Tibial artery (tissue), 4 donors: ENCODE results near the gene ACE.

Experiments used
- DNase-seq, 2 donors: peaks; one replicate each; pipeline ENCODE4 v3.0.0-alpha.2; 2019
- H3K27ac ChIP-seq, 2 donors: fragments of 200-600 bp; sonication (generic) in 1 of 2; 1 replicate in 1 of 2; 2 replicates in 1 of 2; pipeline ENCODE4 v1.5.1; 2018 to 2019; ENCODE audit warnings: mild to moderate bottlenecking in 1 of 2
- H3K27me3 ChIP-seq, 2 donors: fragments of 200-600 bp; sonication (generic) in 1 of 2; one replicate each; pipeline versions ENCODE4 v1.5.1 to v1.6.0; 2016 to 2019
- H3K36me3 ChIP-seq, 3 donors: fragments of 200-600 bp; sonication (generic) in 2 of 3; one replicate each; pipeline ENCODE4 v1.5.1; 2016 to 2019; ENCODE audit warnings: mild to moderate bottlenecking in 2 of 3
- H3K4me1 ChIP-seq, 4 donors: fragments of 200-600 bp; sonication (generic) in 2 of 4; 1 replicate in 3 of 4; 2 replicates in 1 of 4; pipeline ENCODE4 v1.5.1; 2016 to 2019
- H3K4me3 ChIP-seq, 2 donors: fragments of 200-600 bp; sonication (generic) in 1 of 2; 1 replicate in 1 of 2; 2 replicates in 1 of 2; pipeline ENCODE4 v1.5.1; 2018 to 2019; ENCODE audit warnings: mild to moderate bottlenecking in 2 of 2
- H3K9me3 ChIP-seq, 3 donors: fragments of 200-600 bp; sonication (generic) in 1 of 3; one replicate each; pipeline ENCODE4 v1.5.1; 2016 to 2019
- CTCF ChIP-seq, 2 experiments: fragments of 200-600 bp in 1 of 2; fragments of 450-650 bp in 1 of 2; IDR thresholded peaks; one replicate each; pipeline ENCODE4 v1.5.1; 2017 to 2019; ENCODE audit warnings: antibody characterized with exemption in 2 of 2, mild to moderate bottlenecking in 1 of 2, moderate library complexity in 1 of 2
- intact Hi-C: fragments of 100-400 bp; cut with DNase I; formaldehyde crosslinking; loops from one replicate; pipeline ENCODE4 v1.15.0; 2023; ENCODE audit warnings: low total_unique reads

Gene ACE

GRCh38 chr17:63537001-63537400 lies 60.1 kb downstream of the ACE start:
- intact Hi-C loops = no loop called here
- no peak overlapping the region for H3K4me3 ChIP-seq
- no peaks in the 10 kb centered on the region for H3K36me3 ChIP-seq
- peak in 1 of 2 donors; percentile 5 for DNase-seq
- no peaks in the 10 kb centered on the region for H3K9me3 ChIP-seq
- no peak for TF ChIP-seq CTCF (IDR thresholded peaks at IDR 0.05)
- peaks cover 0 to 59% of the 10 kb centered on the region in 2 donors for H3K27me3 ChIP-seq
- H3K4me1 ChIP-seq = peaks cover 0 to 11% (median 7%) of the 10 kb centered on the region in 4 donors
- no peak overlapping the region for H3K27ac ChIP-seq

- intact Hi-C loops = no loop called here
- Histone ChIP-seq H3K27ac (no peak overlapping the region), H3K27me3 (peaks cover 0 to 63% of the 10 kb centered on the region in 2 donors), H3K4me3 (peak overlapping the region in 1 of 2 donors; percentile 1), H3K4me1 (peaks cover 0 to 11% (median 7%) of the 10 kb centered on the region in 4 donors), H3K9me3 (no peaks in the 10 kb centered on the region), H3K36me3 (no peaks in the 10 kb centered on the region)
- TF ChIP-seq CTCF (IDR thresholded peaks at IDR 0.05) = no peak
- peak in 1 of 2 donors; percentile 53 for DNase-seq
Observed at GRCh38 chr17:63537991-63538692, 61.3 kb downstream of the ACE start.

- H3K4me3 ChIP-seq = no peak overlapping the region
- intact Hi-C loops = no loop called here
- no peaks in the 10 kb centered on the region for H3K9me3 ChIP-seq
- no peaks in the 10 kb centered on the region for H3K36me3 ChIP-seq
- H3K27me3 ChIP-seq = peaks cover 0 to 60% of the 10 kb centered on the region in 2 donors
- no peak overlapping the region for H3K27ac ChIP-seq
- no peak for TF ChIP-seq CTCF (IDR thresholded peaks at IDR 0.05)
- peaks cover 0 to 11% (median 7%) of the 10 kb centered on the region in 4 donors for H3K4me1 ChIP-seq
- DNase-seq = peak in 1 of 2 donors; percentile 41
Observed at GRCh38 chr17:63538693-63539595, 62.1 kb downstream of the ACE start.

- no peaks in the 10 kb centered on the region for H3K36me3 ChIP-seq
- peaks cover 0 to 11% (median 7%) of the 10 kb centered on the region in 4 donors for H3K4me1 ChIP-seq
- intact Hi-C loops = no loop called here
- no peak for TF ChIP-seq CTCF (IDR thresholded peaks at IDR 0.05)
- no peaks in the 10 kb centered on the region for H3K9me3 ChIP-seq
- peaks cover 0 to 50% of the 10 kb centered on the region in 2 donors for H3K27me3 ChIP-seq
- no peak overlapping the region for H3K27ac ChIP-seq
- no peak for DNase-seq
- H3K4me3 ChIP-seq = no peak overlapping the region
Observed at GRCh38 chr17:63540590-63540989, 63.7 kb downstream of the ACE start.

- TF ChIP-seq CTCF (IDR thresholded peaks at IDR 0.05) = no peak
- peak in 1 of 2 donors; percentile 40 for DNase-seq
- H3K36me3 ChIP-seq = no peaks in the 10 kb centered on the region
- H3K27ac ChIP-seq = no peak overlapping the region
- intact Hi-C loops = no loop called here
- no peaks in the 10 kb centered on the region for H3K9me3 ChIP-seq
- no peak overlapping the region for H3K4me3 ChIP-seq
- peaks cover 0 to 11% (median 7%) of the 10 kb centered on the region in 4 donors for H3K4me1 ChIP-seq
- peaks cover 0 to 44% of the 10 kb centered on the region in 2 donors for H3K27me3 ChIP-seq
Observed at GRCh38 chr17:63542218-63542545, 65.3 kb downstream of the ACE start.
